ENCODE results near the gene UBAC1.

The UBAC1 gene

GRCh38 chr9:136009516-136009915 lies 48.3 kb upstream of the UBAC1 start:
- H3K4me1 ChIP-seq (ENCODE audit: control insufficient read depth, low read length), result peaks cover 20% of the 10 kb centered on the region
- H3K9me2 ChIP-seq (replicated peaks; ENCODE audit: control insufficient read depth, low read length), result no peaks in the 10 kb centered on the region
- H3F3A ChIP-seq (ENCODE audit: control insufficient read depth, insufficient read depth), result 0 out of 2 replicates have a peak, but pooled peaks cover 2% of the 10 kb centered on the region
- no peak overlapping the region for H3K27ac ChIP-seq (ENCODE audit: low read depth, low read length)
- no peak overlapping the region for H3K4me3 ChIP-seq (ENCODE audit: low read length)
- H3K9me3 ChIP-seq (ENCODE audit: control insufficient read depth, insufficient read depth, low read length), result no peaks in the 10 kb centered on the region
- no peaks in the 10 kb centered on the region for H3K79me2 ChIP-seq (ENCODE audit: control insufficient read depth, low read length)
- H3K4me2 ChIP-seq (ENCODE audit: low read length), result no peak overlapping the region
- H4K20me1 ChIP-seq (ENCODE audit: control insufficient read depth, insufficient read depth, low read depth, low read length), result no peaks in the 10 kb centered on the region
- 0 out of 2 replicates have a peak, but pooled peaks cover 4% of the 10 kb centered on the region for H3K36me3 ChIP-seq (ENCODE audit: control insufficient read depth, low read length)
- no peak for TF ChIP-seq CTCF (IDR thresholded peaks at IDR 0.05; ENCODE audit: low read depth, low read length, poor library complexity, severe bottlenecking)
- no peak for TF ChIP-seq EZH2phosphoT487 (IDR thresholded peaks at IDR 0.05; ENCODE audit: borderline replicate concordance, low read length)
- no peaks in the 10 kb centered on the region for H3K27me3 ChIP-seq (ENCODE audit: control insufficient read depth, low read length)

- Histone ChIP-seq H3F3A (ENCODE audit: control insufficient read depth, insufficient read depth) (0 out of 2 replicates have a peak, but pooled peaks cover 2% of the 10 kb centered on the region), H3K36me3 (ENCODE audit: control insufficient read depth, low read length) (0 out of 2 replicates have a peak, but pooled peaks cover 4% of the 10 kb centered on the region), H3K27me3 (ENCODE audit: control insufficient read depth, low read length) (no peaks in the 10 kb centered on the region), H3K9me2 (replicated peaks; ENCODE audit: control insufficient read depth, low read length) (no peaks in the 10 kb centered on the region), H3K4me2 (ENCODE audit: low read length) (no peak overlapping the region), H3K4me1 (ENCODE audit: control insufficient read depth, low read length) (peaks cover 19% of the 10 kb centered on the region), H3K4me3 (ENCODE audit: low read length) (no peak overlapping the region), H3K9me3 (ENCODE audit: control insufficient read depth, insufficient read depth, low read length) (no peaks in the 10 kb centered on the region), H3K27ac (ENCODE audit: low read depth, low read length) (no peak overlapping the region), H3K79me2 (ENCODE audit: control insufficient read depth, low read length) (no peaks in the 10 kb centered on the region), H4K20me1 (ENCODE audit: control insufficient read depth, insufficient read depth, low read depth, low read length) (no peaks in the 10 kb centered on the region)
- no peak for TF ChIP-seq EZH2phosphoT487 (IDR thresholded peaks at IDR 0.05; ENCODE audit: borderline replicate concordance, low read length)
- no peak for TF ChIP-seq CTCF (IDR thresholded peaks at IDR 0.05; ENCODE audit: low read depth, low read length, poor library complexity, severe bottlenecking)
These were observed 47.5 kb upstream of the UBAC1 start for GRCh38 chr9:136008693-136008997.

- Histone ChIP-seq H3K4me3 (ENCODE audit: low read length) (no peak overlapping the region), H3K4me1 (ENCODE audit: control insufficient read depth, low read length) (peaks cover 14% of the 10 kb centered on the region), H3K4me2 (ENCODE audit: low read length) (no peak overlapping the region)
These were observed 46.9 kb upstream of the UBAC1 start for GRCh38 chr9:136007934-136008692.

More at GRCh38 chr9:136007934-136008692, 46.9 kb upstream of the UBAC1 start:
- no peaks in the 10 kb centered on the region for H3K9me2 ChIP-seq (replicated peaks; ENCODE audit: control insufficient read depth, low read length)
- H3F3A ChIP-seq (ENCODE audit: control insufficient read depth, insufficient read depth), result 0 out of 2 replicates have a peak, but pooled peaks cover 2% of the 10 kb centered on the region
- H3K27ac ChIP-seq (ENCODE audit: low read depth, low read length), result no peak overlapping the region
- H3K79me2 ChIP-seq (ENCODE audit: control insufficient read depth, low read length), result no peaks in the 10 kb centered on the region
- no peak for TF ChIP-seq CTCF (IDR thresholded peaks at IDR 0.05; ENCODE audit: low read depth, low read length, poor library complexity, severe bottlenecking)
- no peak for TF ChIP-seq EZH2phosphoT487 (IDR thresholded peaks at IDR 0.05; ENCODE audit: borderline replicate concordance, low read length)
- 0 out of 2 replicates have a peak, but pooled peaks cover 4% of the 10 kb centered on the region for H3K36me3 ChIP-seq (ENCODE audit: control insufficient read depth, low read length)
- H4K20me1 ChIP-seq (ENCODE audit: control insufficient read depth, insufficient read depth, low read depth, low read length), result no peaks in the 10 kb centered on the region
- H3K27me3 ChIP-seq (ENCODE audit: control insufficient read depth, low read length), result no peaks in the 10 kb centered on the region
- H3K9me3 ChIP-seq (ENCODE audit: control insufficient read depth, insufficient read depth, low read length), result no peaks in the 10 kb centered on the region
